ENCODE data around the gene GPHA2.
"Not testable (repeated sequence)": the region's sequence is repeated elsewhere in the genome, so short reads cannot be mapped to it uniquely, and the experiment has no call there.

GPHA2 gene, protein sequence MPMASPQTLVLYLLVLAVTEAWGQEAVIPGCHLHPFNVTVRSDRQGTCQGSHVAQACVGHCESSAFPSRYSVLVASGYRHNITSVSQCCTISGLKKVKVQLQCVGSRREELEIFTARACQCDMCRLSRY

DNA sequence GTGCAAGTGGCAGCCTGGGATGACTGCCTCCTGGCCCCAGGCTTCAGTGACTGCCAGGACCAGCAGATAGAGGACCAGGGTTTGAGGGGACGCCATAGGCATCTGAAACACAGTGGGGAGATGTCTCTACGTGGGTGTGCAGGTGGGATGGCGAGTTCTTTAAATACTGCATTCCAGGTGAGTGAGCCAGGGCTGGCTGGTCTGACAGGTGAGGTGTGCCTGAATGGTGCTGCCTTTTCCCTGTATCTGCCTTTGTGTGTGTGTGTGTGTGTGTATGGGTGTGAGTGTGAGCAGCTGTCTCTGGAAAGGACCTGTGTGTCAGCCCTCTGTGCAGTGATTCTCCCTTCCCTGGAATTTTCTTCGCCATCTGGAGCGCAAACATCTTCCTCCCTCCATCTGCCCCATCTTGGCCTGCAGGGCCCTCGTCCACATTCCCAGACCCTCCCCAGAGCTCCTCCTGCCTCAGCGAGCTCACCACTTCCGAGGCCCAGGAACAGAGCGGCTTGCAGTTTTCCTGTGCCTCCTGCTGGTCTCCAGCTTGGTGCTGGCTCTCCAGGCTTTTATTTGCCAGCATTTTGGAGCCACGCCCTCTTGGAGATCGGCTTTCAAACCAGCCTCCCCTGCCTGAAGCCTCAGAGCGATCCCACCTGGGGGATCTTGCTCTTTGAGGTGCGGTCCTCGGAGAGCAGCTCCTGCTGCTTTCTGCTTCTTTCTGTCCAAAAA lies at the start of gene GPHA2:
Gene GPHA2, minus strand, starts transcription at position 535 of the 723 bp plus-strand sequence. Its CDS starts 433 bp downstream, at position 102.
- Mint-ChIP-seq H3K9me3 (no peaks in the 10 kb centered on the region), H3K36me3 (peaks cover 29% of the 10 kb centered on the region), H3K4me3 (no peak within 1 kb of the TSS), H3K27ac (peak within 1 kb of the TSS; percentile 50), H3K4me1 (no peaks in the 10 kb centered on the region), H3K27me3 (no peaks in the 10 kb centered on the region)
- no peak for ATAC-seq

DNA sequence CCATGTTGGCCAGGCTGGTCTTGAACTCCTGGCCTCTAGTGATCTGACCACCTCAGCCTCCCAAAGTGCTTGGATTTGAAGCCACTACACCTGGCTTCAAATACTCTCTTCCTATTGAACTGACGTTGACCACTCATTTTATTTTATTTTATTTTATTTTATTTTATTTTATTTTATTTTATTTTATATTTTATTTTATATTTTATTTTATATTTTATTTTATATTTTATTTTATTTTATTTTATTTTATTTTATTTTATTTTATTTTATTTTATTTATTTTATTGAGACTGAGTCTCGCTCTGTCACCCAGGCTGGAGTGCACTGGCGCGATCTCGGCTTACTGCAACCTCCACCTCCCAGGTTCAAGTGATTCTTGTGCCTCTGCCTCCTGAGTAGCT lies 47.6 kb upstream of the GPHA2 start:
- ATAC-seq, H3K9me3 Mint-ChIP-seq, H3K27ac Mint-ChIP-seq, H3K4me3 Mint-ChIP-seq, H3K27me3 Mint-ChIP-seq, H3K36me3 Mint-ChIP-seq: not testable (repeated sequence)
- H3K4me1 Mint-ChIP-seq, result peaks cover 34% of the 10 kb centered on the region

DNA sequence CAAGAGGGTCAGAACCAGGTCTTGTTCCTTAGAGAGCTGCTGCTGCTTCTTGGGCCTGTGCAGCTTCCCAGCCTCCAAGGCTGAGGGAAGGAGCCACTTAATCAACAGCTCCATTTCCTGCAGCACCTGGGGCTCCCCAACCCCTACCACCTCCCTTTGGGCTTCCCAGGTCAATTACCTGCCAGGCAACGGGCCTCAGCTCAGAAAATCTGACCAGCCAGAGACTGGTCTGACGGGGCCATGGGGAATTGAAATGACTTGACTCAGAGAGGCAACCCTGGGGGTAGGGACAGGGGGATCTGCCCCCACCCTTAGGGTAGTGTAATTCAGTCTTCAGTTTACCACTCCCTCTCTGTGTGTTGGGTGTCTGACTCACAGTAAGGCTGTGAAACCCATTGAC lies 41.0 kb upstream of the GPHA2 start:
- H3K36me3 Mint-ChIP-seq, result no peaks in the 10 kb centered on the region
- H3K27ac Mint-ChIP-seq, result no peak overlapping the region
- no peaks in the 10 kb centered on the region for H3K27me3 Mint-ChIP-seq
- peaks cover 20% of the 10 kb centered on the region for H3K4me1 Mint-ChIP-seq
- H3K4me3 Mint-ChIP-seq, result no peak overlapping the region
- H3K9me3 Mint-ChIP-seq, result no peaks in the 10 kb centered on the region
- no peak for ATAC-seq

DNA sequence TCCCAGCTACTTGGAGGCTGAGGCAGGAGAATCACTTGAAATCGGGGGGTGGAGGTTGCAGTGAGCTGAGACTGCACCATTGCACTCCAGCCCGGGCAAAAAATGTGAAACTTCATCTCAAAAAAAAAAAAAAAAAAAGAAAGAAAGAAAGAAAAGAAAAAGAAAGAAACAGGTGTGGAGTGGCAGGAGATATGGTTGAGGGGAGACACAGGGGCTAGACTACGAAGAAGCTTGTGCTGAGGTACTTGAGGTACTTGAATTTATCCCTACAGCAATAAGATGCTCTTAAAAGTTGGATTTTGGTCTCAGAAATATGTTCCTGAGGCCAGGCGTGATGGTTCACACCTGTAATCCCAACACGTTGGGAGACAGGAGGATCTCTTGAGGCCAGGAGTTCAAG lies 38.4 kb upstream of the GPHA2 start:
- Mint-ChIP-seq H3K27me3 (no peaks in the 10 kb centered on the region), H3K4me3 (no peak overlapping the region), H3K9me3 (no peaks in the 10 kb centered on the region), H3K4me1 (peaks cover 29% of the 10 kb centered on the region), H3K27ac (peak overlapping the region; percentile 54), H3K36me3 (no peaks in the 10 kb centered on the region)
- no peak for ATAC-seq

DNA sequence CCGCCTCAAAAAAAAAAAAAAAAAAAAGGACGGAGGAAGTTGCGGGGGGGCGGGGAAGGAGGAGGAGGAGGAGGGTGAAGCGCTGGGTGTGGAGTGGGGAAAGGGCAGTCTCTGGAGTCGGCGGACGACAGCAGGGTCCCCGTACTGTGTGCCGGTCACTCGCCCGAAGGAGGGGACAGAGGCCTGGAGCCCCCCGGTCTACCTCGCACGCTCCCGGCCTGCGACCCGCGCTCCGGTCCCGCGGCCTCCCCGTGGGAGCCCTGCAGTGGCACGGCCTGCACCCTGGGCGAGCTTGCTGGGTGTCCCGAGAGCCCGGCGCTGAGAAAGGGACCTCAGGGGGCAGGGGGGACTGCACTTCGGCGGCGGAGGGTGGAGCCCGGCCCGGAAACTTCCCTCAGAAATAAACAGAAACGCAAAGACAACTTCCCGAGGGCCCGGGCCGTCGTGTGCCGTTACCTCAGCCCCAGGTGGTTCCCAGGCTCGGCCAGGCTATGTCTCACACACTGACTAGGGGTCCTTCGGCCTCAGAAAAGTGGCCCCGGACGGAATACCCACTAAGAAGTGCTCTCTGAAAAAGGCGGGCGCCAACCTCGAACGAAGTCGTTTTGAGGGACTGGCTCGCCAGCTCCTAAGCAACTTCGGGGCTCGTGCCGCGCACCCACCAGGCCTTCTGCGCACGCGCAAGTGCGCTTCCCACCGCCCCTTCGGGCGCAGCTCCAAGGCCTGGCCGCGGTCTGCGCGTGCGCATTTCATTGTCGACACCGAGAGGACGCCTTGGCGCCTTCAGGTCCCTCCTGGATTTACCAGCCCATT lies 35.9 kb upstream of the GPHA2 start, which contains the start of gene MAJIN:
Gene MAJIN, minus strand, starts transcription at position 688 of the 813 bp plus-strand sequence. CDS start 12,703 bp downstream, outside the sequence.
- no peaks in the 10 kb centered on the region for H3K9me3 Mint-ChIP-seq

DNA sequence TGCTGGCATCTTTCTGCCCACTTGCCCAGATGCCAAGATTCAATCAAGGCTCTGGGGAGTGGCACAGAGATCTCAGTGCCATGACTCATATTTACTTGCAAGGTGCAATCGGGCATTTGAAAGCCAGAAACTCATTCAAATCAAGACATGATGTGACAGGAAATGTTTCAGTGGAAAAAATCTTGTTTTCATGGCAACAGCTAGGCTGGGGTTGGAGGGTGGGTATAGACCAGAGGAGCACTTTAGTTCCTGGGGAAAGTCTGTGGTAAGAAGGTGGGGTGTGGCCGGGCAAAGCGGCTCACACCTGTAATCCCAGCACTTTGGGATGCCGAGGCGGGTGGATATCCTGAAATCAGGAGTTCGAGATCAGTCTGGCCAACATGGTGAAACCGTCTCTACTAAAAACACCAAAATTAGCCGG lies 35.0 kb upstream of the GPHA2 start:
- Mint-ChIP-seq H3K9me3 (no peaks in the 10 kb centered on the region), H3K4me1 (peaks cover 23% of the 10 kb centered on the region), H3K27me3 (no peaks in the 10 kb centered on the region), H3K4me3 (peak overlapping the region; percentile 77), H3K27ac (peak overlapping the region; percentile 68), H3K36me3 (no peaks in the 10 kb centered on the region)
- ATAC-seq, result peak; percentile 53

More for the DNA sequence above, 35.9 kb upstream of the GPHA2 start, which contains the start of gene MAJIN:
- peak within 1 kb of the TSS; percentile 68 for H3K27ac Mint-ChIP-seq
- H3K4me1 Mint-ChIP-seq, result peaks cover 23% of the 10 kb centered on the region
- ATAC-seq, result peak; percentile 84
- no peaks in the 10 kb centered on the region for H3K36me3 Mint-ChIP-seq
- no peaks in the 10 kb centered on the region for H3K27me3 Mint-ChIP-seq
- H3K4me3 Mint-ChIP-seq, result peak within 1 kb of the TSS; percentile 77

DNA sequence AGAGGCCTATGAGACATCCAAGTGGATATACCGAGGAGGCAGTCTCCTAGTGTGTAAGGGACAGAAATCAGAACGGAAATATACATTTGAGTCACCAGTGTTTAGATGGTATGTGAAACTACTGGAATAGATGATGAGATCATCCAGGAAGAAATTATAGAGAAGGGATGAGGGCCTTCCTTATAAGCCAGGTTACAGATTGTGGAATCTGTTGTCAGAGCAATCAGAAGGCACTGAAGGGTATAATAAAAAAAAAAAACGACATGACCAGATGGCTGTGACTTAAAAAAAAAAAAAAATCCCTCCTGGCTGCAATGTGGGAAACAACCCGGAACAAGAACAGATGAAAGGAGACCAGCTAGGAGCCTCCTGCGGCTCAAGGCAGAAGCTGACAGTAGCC lies 33.5 kb upstream of the GPHA2 start:
- Mint-ChIP-seq H3K9me3 (no peaks in the 10 kb centered on the region), H3K27me3 (no peaks in the 10 kb centered on the region), H3K36me3 (no peaks in the 10 kb centered on the region), H3K4me1 (peaks cover 15% of the 10 kb centered on the region), H3K4me3 (no peak overlapping the region), H3K27ac (no peak overlapping the region)
- no peak for ATAC-seq

DNA sequence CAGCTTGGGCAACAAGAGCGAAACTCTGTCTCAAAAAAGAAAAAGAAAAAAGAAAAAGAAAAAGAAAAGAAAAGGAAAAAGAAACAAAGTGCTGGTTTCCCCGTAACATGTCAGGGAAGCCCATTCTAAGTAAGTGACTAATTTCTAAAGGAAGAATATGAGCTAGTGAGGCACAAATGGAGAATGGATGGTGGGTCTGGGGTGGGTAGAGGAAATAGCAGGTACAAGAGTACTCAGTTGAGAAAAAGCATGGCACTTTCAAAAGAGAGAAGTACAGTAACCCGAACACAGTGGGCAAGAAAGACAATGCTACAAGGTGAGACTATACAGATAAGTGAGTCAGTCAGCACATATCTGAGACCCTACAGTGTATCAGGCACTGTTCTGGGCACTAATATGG lies 31.7 kb upstream of the GPHA2 start:
- Mint-ChIP-seq H3K27me3 (no peaks in the 10 kb centered on the region), H3K4me3 (no peak overlapping the region), H3K4me1 (peaks cover 9% of the 10 kb centered on the region), H3K36me3 (no peaks in the 10 kb centered on the region), H3K27ac (peak overlapping the region; percentile 35), H3K9me3 (no peaks in the 10 kb centered on the region)
- no peak for ATAC-seq

DNA sequence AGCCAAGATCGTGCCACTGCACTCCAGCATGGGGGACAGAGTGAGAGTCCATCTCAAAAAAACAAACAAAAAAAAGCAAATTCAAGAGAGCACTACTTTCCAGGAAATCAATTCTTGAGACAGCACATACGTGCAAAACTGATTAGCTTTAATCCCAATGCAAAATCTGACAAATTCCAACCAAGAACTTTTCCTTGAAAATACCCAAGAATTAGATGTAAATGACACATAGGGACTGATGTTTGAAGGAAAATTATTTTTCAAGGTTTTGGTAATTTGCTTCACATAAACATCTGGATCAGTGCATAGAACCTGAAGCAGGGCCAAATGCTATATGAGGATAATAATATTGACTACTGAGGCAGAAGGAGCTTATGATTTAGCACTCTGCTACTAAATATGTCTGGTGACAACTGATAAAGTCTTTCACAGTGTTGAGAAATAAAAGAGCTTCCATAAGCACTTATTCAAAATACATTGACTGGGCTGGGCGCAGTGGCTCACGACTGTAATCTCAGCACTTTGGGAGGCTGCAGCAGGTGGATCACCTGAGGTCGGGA lies 27.5 kb upstream of the GPHA2 start:
- ATAC-seq, result no peak
- Mint-ChIP-seq H3K9me3 (no peaks in the 10 kb centered on the region), H3K4me3 (no peak overlapping the region), H3K36me3 (no peaks in the 10 kb centered on the region), H3K4me1 (no peaks in the 10 kb centered on the region), H3K27ac (no peak overlapping the region), H3K27me3 (no peaks in the 10 kb centered on the region)

DNA sequence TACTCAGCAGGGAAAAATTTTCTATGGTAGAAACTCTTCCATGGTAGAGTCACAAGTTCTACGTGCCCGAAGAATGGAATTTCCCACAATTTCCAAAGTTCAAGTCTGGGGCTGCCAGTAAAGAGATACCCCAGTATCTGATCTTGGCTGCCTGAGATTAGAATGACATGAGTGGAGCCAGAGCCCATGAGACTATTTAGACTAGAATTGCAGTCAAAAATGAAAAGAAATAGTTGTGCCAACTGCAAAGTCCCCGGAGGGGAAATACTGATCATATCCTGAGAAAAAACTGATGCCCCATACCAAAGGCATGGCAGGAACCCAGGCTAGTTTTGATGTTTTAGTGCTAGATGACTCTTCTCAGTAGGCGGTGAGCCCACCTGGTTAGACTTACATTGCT lies 25.0 kb upstream of the GPHA2 start:
- H3K4me3 Mint-ChIP-seq, result no peak overlapping the region
- no peaks in the 10 kb centered on the region for H3K9me3 Mint-ChIP-seq
- no peaks in the 10 kb centered on the region for H3K4me1 Mint-ChIP-seq
- ATAC-seq, result no peak
- no peaks in the 10 kb centered on the region for H3K36me3 Mint-ChIP-seq
- no peak overlapping the region for H3K27ac Mint-ChIP-seq
- H3K27me3 Mint-ChIP-seq, result no peaks in the 10 kb centered on the region

DNA sequence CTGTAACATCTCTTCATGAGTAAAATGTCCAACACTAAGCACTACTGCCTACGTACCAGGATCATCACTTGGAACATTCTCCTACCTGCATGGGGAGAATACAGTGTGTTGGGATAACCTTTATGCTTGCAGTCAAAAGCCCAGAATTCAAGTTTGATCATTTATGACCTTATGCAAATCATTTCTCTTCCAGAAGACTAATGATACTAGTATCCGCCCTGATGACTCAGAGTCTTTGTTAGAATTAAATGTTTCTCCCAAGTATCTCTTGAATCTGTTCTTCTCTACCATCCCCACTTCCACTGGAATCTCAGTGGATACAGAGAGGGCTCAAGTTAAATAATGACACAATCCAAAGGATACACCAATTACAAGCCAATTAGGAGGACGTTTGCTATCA lies 23.8 kb upstream of the GPHA2 start:
- H3K4me3 Mint-ChIP-seq, result no peak overlapping the region
- H3K9me3 Mint-ChIP-seq, result no peaks in the 10 kb centered on the region
- no peaks in the 10 kb centered on the region for H3K36me3 Mint-ChIP-seq
- no peak for ATAC-seq
- H3K27ac Mint-ChIP-seq, result no peak overlapping the region
- no peaks in the 10 kb centered on the region for H3K27me3 Mint-ChIP-seq
- H3K4me1 Mint-ChIP-seq, result no peaks in the 10 kb centered on the region

DNA sequence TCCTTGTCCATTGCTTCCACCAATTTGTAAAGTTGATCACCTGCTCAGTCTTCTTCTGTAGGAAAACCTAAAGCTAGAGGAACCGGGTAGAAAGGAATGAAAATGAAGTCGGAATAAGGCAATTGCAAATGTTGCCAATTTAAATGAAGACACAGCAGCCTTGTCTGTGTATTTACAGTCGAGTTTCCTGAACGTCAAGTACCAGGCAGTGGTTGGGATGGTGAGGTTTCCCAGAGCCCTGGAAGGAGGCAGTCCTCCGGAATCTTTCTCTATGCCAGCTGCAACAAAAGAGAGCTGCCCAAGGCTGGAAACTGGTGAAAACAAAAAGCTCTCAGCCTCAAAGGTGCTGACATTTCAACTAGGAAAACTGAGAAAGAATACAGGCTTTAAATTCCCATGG lies 18.5 kb upstream of the GPHA2 start:
- no peak for ATAC-seq
- H3K36me3 Mint-ChIP-seq, result no peaks in the 10 kb centered on the region
- H3K27me3 Mint-ChIP-seq, result no peaks in the 10 kb centered on the region
- no peak overlapping the region for H3K27ac Mint-ChIP-seq
- H3K9me3 Mint-ChIP-seq, result no peaks in the 10 kb centered on the region
- no peaks in the 10 kb centered on the region for H3K4me1 Mint-ChIP-seq
- no peak overlapping the region for H3K4me3 Mint-ChIP-seq

DNA sequence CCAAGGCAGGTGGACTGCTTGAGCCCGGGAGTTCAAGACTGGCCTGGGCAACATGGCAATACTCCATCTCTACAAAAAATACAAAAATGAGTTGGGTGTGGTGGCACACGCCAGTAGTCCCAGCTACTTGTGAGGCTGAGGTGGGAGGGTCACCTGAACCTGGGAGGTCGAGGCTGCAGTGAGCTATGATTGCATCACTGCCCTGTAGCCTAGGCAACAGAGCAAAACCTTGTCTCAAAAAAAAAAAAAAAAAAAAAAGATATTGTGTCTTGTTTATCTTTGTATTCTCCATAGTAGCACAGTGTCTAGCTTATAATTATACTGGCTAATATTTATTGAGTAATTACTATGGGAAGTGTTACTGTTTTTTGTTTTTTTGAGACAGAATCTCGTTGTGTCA lies 15.8 kb upstream of the GPHA2 start:
- Mint-ChIP-seq H3K9me3 (no peaks in the 10 kb centered on the region), H3K27me3 (no peaks in the 10 kb centered on the region), H3K27ac (no peak overlapping the region), H3K4me3 (no peak overlapping the region), H3K36me3 (no peaks in the 10 kb centered on the region), H3K4me1 (no peaks in the 10 kb centered on the region)
- ATAC-seq, result no peak

DNA sequence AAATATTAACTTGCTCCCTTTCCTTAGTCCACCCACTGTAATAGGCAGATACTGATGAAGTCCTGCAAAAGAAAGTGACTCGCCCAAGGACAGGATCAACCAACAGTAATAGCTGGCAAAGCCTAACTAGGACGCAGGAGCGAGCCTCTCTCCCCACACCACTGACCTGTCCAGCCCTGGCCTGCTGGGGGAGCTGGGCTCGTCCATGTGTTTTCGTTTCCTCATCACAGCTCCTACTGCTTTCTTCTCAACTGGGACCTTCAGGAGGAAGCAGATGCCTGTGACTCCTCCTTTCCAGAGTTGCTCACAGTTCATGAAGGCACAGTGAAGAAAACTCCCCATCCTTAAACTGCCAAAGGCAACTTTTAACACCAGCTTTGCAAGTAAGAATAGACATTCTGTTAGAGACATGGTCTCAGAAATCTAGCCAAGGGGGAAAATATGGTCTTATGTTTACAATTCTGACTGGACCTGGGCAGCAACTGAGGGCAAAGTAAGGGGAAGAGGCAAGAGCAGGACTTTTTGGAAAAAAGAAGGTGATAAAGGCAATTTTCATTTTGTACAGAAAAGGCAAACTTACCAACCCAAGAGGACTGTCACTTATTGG lies 11.6 kb upstream of the GPHA2 start:
- H3K27ac Mint-ChIP-seq, result no peak overlapping the region
- no peaks in the 10 kb centered on the region for H3K9me3 Mint-ChIP-seq
- no peaks in the 10 kb centered on the region for H3K27me3 Mint-ChIP-seq
- H3K4me1 Mint-ChIP-seq, result no peaks in the 10 kb centered on the region
- H3K36me3 Mint-ChIP-seq, result no peaks in the 10 kb centered on the region
- H3K4me3 Mint-ChIP-seq, result no peak overlapping the region
- ATAC-seq, result no peak

DNA sequence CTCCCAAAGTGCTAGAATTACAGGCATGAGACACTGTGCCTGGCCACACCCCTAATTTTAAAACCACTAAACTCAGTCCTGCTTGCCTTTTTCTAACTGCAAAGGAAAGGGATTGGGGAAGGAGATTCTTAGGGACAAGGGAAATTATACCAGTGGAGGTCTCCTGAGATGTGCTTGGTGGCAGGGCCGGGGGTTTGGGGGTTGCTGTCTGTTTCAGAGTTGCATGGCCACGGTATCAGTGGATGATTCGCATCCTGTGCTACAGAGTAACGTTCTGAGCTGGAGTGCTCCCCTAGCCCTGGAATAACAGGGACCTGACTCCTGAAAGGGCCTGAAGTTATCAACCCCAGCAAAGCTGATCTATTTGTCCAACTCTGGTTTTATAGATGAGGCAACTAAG lies 846 bp upstream of the GPHA2 start:
- Mint-ChIP-seq H3K9me3 (no peaks in the 10 kb centered on the region), H3K27ac (peak overlapping the region; percentile 50), H3K36me3 (peaks cover 20% of the 10 kb centered on the region), H3K4me3 (no peak overlapping the region), H3K4me1 (no peaks in the 10 kb centered on the region), H3K27me3 (no peaks in the 10 kb centered on the region)
- ATAC-seq, result no peak
